HG03432 (cell line): Measurements from ENCODE around the gene ADAD2.

Experiments used
- ATAC-seq: cut with Tn5 transposase; IDR thresholded peaks from one replicate; pipeline ENCODE4 v1.9.1; 2021; ENCODE audit warnings: mild to moderate bottlenecking, moderate library complexity; ENCODE audit not compliant: unreplicated experiment

The ADAD2 gene

GRCh38 chr16:84220851-84221250 lies 29.9 kb downstream of the ADAD2 start:
- ATAC-seq: no peak

- no peak for ATAC-seq
Observed at GRCh38 chr16:84223456-84223855, 32.5 kb downstream of the ADAD2 start.

GRCh38 chr16:84224554-84224953 lies 33.6 kb downstream of the ADAD2 start:
- ATAC-seq: no peak

- ATAC-seq: no peak
Observed at GRCh38 chr16:84225126-84225525, 34.2 kb downstream of the ADAD2 start.

- ATAC-seq: no peak
Observed at GRCh38 chr16:84225571-84225970, 34.6 kb downstream of the ADAD2 start.

GRCh38 chr16:84226026-84226425 lies 35.1 kb downstream of the ADAD2 start:
- ATAC-seq: no peak

- no peak for ATAC-seq
Observed at GRCh38 chr16:84227548-84227947, 36.6 kb downstream of the ADAD2 start.

GRCh38 chr16:84228256-84228838 lies 37.4 kb downstream of the ADAD2 start:
- ATAC-seq: no peak

GRCh38 chr16:84229471-84229870 lies 38.5 kb downstream of the ADAD2 start:
- no peak for ATAC-seq

- ATAC-seq: no peak
Observed at GRCh38 chr16:84232060-84232459, 41.1 kb downstream of the ADAD2 start.

GRCh38 chr16:84232969-84233368 lies 42.0 kb downstream of the ADAD2 start:
- ATAC-seq: no peak

GRCh38 chr16:84233748-84234147 lies 42.8 kb downstream of the ADAD2 start:
- ATAC-seq: no peak

- ATAC-seq: no peak
Observed at GRCh38 chr16:84234321-84235241, 43.6 kb downstream of the ADAD2 start.

GRCh38 chr16:84236671-84237070 lies 45.7 kb downstream of the ADAD2 start:
- ATAC-seq: no peak

GRCh38 chr16:84237994-84238750 lies 47.2 kb downstream of the ADAD2 start:
- no peak for ATAC-seq

- ATAC-seq: no peak
Observed at GRCh38 chr16:84239141-84239769, 48.3 kb downstream of the ADAD2 start.

- no peak for ATAC-seq
Observed at GRCh38 chr16:84239909-84240308, 49.0 kb downstream of the ADAD2 start, which contains the start of gene KCNG4. Gene KCNG4, minus strand, starts transcription at chr16:84240012. Its CDS starts 2,527 bp downstream, at chr16:84237485.

GRCh38 chr16:84240455-84240854 lies 49.5 kb downstream of the ADAD2 start:
- ATAC-seq: no peak

- ATAC-seq: no peak
Observed at GRCh38 chr16:84241778-84242177, 50.8 kb downstream of the ADAD2 start.

- no peak for ATAC-seq
Observed at GRCh38 chr16:84242839-84243238, 51.9 kb downstream of the ADAD2 start.

- no peak for ATAC-seq
Observed at GRCh38 chr16:84243732-84244131, 52.8 kb downstream of the ADAD2 start.
